ENCODE measurements around the gene PNCK.

Gene PNCK

DNA sequence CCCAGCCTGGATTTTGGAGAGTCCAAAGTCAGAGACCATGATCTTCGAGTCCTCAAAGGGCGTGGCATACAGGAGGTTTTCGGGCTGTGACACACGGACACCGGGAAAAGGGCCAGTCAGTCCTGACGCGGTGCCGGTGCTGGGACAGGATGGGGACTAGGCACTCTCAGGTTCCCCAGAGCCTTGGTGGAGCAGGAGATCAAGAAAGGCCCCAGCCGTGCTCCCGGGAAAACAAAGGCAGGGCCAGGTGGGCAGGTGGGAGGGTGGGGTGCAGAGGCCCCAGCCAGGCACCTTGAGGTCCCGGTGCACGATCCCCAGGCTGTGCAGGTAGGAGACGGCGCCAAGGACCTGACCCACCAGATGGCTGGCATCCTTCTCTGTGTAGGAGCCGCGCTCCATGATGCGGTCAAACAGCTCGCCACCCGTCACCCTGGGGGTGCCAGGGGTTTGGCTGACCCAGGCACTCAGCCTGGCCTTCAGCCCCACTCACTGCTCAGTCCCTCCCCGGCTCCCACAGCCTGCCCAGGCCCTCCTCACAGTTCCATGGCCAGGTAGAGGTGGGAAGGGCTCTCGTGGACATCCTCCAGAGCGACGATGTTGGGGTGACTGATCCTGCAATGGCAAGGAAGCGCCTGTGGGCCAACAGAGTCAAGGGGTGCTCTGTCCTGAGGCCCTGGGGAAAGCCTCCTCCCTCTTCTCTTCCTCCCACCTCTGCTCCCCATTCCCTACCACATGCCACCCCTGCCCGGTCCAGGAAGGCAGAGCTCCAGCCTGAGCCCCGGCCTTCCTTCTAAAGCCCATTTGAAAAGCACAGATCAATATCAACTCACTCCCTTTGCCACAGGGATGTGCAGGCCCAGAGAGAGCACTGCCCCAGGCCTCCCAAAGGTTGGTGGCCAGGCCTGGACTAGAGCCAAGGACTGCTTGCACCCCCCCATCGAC is 1.8 kb downstream of the PNCK start:
- no peak for DNase-seq
- Histone ChIP-seq H3K4me1 (0 out of 2 replicates have a peak, but pooled peaks cover 3% of the 10 kb centered on the region), H3K9me3 (no peaks in the 10 kb centered on the region)

DNA sequence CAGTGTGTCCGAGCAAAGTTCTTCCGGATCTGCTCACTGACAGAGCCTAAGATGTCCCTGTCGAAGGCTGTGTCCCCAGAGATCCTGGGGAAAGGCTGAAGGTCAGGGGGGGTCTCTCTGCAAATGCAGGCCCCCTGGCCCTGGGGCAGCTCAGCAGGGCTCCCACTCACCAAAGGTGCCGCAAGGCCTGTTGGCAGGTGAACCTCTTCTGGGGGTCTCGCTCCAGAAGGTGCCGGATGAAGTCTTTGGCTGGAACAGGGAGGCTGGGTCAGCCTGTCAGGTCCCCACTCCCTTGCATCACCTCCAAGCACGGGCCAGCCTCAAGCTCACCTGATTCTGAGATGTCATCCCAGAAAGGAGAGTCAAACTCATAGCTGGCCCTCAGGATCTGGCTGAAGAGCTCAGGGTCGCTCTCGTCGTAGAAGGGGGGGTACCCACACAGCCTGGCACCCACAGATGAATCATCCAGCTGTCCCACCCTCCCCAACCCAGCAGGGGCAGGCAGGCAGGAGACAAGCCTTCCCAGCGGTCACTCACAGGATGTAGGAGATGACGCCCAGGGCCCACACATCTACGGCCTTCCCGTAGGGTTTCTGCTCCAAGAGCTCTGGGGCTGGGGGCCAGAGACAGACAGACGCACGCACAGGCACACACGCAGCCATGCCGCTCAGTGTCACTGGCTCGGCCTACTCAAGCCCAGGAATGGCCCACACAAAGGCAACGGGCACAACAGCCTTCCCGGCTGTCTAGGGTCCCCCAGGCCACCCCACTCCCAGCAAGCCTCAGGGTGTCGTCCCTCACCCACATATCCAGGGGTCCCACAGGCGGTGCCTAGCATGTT is 2.6 kb downstream of the PNCK start:
- no peaks in the 10 kb centered on the region for H3K36me3 ChIP-seq
- H3K4me3 ChIP-seq (ENCODE audit: low read depth, low read length): no peak overlapping the region
- no peak for DNase-seq
- TF ChIP-seq, protein P1, sequence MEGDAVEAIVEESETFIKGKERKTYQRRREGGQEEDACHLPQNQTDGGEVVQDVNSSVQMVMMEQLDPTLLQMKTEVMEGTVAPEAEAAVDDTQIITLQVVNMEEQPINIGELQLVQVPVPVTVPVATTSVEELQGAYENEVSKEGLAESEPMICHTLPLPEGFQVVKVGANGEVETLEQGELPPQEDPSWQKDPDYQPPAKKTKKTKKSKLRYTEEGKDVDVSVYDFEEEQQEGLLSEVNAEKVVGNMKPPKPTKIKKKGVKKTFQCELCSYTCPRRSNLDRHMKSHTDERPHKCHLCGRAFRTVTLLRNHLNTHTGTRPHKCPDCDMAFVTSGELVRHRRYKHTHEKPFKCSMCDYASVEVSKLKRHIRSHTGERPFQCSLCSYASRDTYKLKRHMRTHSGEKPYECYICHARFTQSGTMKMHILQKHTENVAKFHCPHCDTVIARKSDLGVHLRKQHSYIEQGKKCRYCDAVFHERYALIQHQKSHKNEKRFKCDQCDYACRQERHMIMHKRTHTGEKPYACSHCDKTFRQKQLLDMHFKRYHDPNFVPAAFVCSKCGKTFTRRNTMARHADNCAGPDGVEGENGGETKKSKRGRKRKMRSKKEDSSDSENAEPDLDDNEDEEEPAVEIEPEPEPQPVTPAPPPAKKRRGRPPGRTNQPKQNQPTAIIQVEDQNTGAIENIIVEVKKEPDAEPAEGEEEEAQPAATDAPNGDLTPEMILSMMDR (IDR thresholded peaks at IDR 0.05; ENCODE audit: low read depth, low read length): no peak
- H3K4me1 ChIP-seq: 0 out of 2 replicates have a peak, but pooled peaks cover 3% of the 10 kb centered on the region
- no peaks in the 10 kb centered on the region for H3K27me3 ChIP-seq
- no peaks in the 10 kb centered on the region for H3K9me3 ChIP-seq

More for the DNA sequence above, 1.8 kb downstream of the PNCK start:
- no peak overlapping the region for H3K4me3 ChIP-seq (ENCODE audit: low read depth, low read length)
- H3K27me3 ChIP-seq: no peaks in the 10 kb centered on the region
- H3K36me3 ChIP-seq: no peaks in the 10 kb centered on the region
- TF ChIP-seq, protein P1 (IDR thresholded peaks at IDR 0.05; ENCODE audit: low read depth, low read length): no peak

DNA sequence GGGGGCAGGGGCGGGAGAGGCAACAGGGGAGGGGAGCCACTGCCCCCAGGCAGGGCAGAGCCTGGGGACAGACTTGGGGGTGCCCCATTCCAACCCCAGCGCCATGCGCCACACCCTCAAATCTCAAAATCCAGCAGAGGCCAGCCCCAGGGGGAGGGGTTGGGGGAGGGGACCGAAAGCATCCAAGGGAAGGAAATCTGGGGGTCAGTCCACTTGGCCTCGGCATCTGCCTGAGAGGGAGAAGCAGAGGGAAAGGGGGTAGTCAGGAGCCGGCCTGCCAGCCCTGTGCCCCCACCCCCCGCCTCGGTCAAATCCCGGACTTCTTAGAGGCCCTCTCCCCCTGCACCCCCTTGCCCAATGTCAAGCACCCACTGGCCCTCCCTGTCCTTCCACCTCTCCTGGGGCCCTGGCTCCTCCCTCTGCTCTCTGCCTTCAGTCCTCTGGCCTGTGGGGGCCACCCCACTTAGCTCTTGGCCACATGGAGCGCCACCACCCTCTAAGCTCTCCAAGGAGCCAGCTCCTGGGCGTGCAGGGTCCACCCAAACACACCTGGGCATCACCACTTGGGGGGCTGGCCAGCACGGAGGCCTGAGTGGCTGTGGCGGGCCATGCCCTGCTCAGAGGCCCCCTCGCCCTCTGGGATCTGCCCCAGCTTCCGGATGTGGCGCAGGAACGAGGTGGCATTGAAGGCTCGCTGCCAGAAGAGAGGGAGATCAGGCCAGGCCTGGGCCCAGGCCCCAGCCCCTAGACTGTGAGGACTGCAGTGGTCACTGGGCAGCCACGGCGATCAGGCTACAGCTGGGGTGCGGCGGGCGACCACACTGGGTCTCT is 3.5 kb downstream of the PNCK start:
- TF ChIP-seq, protein P1 (IDR thresholded peaks at IDR 0.05; ENCODE audit: low read depth, low read length): no peak
- no peak for DNase-seq
- Histone ChIP-seq H3K36me3 (no peaks in the 10 kb centered on the region), H3K9me3 (no peaks in the 10 kb centered on the region), H3K4me3 (ENCODE audit: low read depth, low read length) (no peak overlapping the region), H3K4me1 (0 out of 2 replicates have a peak, but pooled peaks cover 3% of the 10 kb centered on the region), H3K27me3 (no peaks in the 10 kb centered on the region)

DNA sequence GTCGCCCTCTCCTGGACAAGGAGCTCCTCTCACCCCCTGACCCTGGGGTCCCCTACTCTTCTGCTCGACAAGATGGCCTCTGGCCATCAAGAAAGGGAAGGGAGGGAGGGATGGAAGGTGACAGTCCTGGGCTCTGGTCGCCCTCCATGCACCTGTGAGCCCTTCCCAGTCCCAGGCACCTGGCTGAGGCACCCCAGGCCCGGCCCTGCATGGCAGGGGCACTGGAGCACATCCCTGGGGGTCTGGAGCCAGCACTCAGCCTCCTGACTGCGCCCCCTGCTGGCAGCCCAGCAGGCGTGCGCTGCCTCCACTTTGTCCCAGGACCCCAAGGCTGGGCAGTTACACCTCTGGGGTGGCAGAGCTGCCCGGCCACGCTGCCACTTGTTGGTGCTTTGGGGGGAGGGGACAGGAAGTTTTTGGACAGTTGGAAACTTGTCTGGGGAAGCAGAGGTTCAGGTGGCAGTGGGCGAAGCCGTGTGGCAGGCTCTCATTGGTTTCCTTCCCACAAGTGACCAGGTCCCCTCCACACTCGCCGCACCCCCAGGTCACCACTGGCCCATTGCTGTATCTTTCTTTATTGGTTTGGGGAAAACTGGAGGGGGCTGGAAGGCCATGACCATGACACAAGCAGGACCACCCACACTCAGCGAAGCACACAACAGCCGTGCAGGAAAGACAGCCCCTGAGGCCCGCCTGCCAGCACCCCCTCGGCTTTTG is 4.3 kb downstream of the PNCK start:
- Histone ChIP-seq H3K27me3 (no peaks in the 10 kb centered on the region), H3K4me1 (0 out of 2 replicates have a peak, but pooled peaks cover 3% of the 10 kb centered on the region), H3K4me3 (ENCODE audit: low read depth, low read length) (no peak overlapping the region), H3K36me3 (no peaks in the 10 kb centered on the region), H3K9me3 (no peaks in the 10 kb centered on the region)
- TF ChIP-seq, protein P1 (IDR thresholded peaks at IDR 0.05; ENCODE audit: low read depth, low read length): peak; percentile 62
- peak; percentile 50 for DNase-seq

DNA sequence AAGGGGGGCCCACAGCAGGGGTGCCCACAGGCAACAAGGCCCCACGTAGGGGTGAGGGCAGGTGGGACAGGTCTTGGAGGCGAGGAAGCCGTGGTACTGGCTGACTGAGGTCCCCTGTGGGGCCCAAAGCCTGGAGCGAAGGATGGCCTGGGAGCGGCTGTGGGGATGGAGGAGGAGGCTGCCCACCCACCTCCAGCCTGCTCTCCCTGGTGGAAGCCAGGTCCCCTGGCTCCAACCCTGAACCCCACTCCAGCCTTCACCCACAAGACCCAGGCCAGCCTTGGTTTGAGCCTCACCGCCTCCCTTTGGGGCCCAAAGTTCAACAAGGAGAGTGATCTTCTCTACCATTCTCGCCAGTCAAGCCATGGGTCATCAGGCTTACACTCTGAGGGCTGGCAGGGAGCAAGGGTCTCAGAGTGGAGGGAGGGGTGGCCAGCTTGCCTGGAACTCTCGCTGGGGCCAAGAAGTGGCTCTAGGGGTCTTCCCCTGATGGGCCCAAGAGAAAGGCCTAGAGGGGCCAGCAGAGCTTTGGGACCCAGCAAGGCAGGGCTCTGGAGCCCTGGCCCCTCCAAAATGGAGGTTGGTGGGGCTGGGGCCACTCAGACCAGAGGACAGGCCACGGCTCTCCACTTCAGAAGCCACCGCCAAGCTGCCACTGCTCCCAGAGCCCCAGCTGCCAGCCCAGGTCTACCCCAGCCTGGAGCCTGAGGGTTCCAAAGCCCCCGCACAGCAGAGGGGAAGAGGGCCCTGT is 5.0 kb downstream of the PNCK start:
- Histone ChIP-seq H3K4me3 (ENCODE audit: low read depth, low read length) (no peak overlapping the region), H3K4me1 (0 out of 2 replicates have a peak, but pooled peaks cover 3% of the 10 kb centered on the region), H3K9me3 (no peaks in the 10 kb centered on the region), H3K36me3 (no peaks in the 10 kb centered on the region), H3K27me3 (no peaks in the 10 kb centered on the region)
- DNase-seq: no peak
- TF ChIP-seq, protein P1 (IDR thresholded peaks at IDR 0.05; ENCODE audit: low read depth, low read length): no peak

All from BE2C (cell line).